Mesothelial cell of epicardium (in vitro differentiated cells): ENCODE results near the gene RAP1B. TPM values are rescaled to one million over a fixed set of nuclear protein-coding genes. Genes with fewer than 3 reads are reported as not detected.
A peak's percentile ranks its signal among the peaks of the same experiment; 100 is the strongest.

ENCODE experiments used
- DNase-seq, 2 experiments: peaks; one replicate each; pipeline ENCODE4 v3.0.0; 2021; ENCODE audit warnings: low spot score in 2 of 2; ENCODE audit not compliant: unreplicated experiment in 2 of 2
- H3K27ac Mint-ChIP-seq: 2 replicates; pipeline ENCODE4 v1.8.0; 2021; ENCODE audit warnings: mixed read lengths
- H3K27me3 Mint-ChIP-seq: 2 replicates; pipeline ENCODE4 v1.8.0; 2021; ENCODE audit warnings: low read depth, mixed read lengths
- H3K36me3 Mint-ChIP-seq: 2 replicates; pipeline ENCODE4 v1.8.0; 2021; ENCODE audit warnings: mixed read lengths
- H3K4me1 Mint-ChIP-seq: 2 replicates; pipeline ENCODE4 v1.8.0; 2021; ENCODE audit warnings: mixed read lengths
- H3K4me3 Mint-ChIP-seq: 2 replicates; pipeline ENCODE4 v1.8.0; 2021; ENCODE audit warnings: mild to moderate bottlenecking, moderate library complexity, mixed read lengths
- H3K9me3 Mint-ChIP-seq: 2 replicates; pipeline ENCODE4 v1.8.0; 2021; ENCODE audit warnings: mixed read lengths
- total RNA-seq: library from RNA; stranded (reverse); gene quantifications from 3 replicates; pipeline ENCODE4 v1.2.1, GENCODE V29; 2021
- TF ChIP-seq, protein P1 (sequence below): fragments of 200-600 bp; sonication (generic); IDR thresholded peaks from one replicate; pipeline ENCODE4 v1.5.0; 2021; ENCODE audit warnings: antibody characterized with exemption; ENCODE audit not compliant: unreplicated experiment

RAP1B gene
- total RNA-seq, result 107 to 114 TPM (median 110 TPM) in 3 replicates

DNA sequence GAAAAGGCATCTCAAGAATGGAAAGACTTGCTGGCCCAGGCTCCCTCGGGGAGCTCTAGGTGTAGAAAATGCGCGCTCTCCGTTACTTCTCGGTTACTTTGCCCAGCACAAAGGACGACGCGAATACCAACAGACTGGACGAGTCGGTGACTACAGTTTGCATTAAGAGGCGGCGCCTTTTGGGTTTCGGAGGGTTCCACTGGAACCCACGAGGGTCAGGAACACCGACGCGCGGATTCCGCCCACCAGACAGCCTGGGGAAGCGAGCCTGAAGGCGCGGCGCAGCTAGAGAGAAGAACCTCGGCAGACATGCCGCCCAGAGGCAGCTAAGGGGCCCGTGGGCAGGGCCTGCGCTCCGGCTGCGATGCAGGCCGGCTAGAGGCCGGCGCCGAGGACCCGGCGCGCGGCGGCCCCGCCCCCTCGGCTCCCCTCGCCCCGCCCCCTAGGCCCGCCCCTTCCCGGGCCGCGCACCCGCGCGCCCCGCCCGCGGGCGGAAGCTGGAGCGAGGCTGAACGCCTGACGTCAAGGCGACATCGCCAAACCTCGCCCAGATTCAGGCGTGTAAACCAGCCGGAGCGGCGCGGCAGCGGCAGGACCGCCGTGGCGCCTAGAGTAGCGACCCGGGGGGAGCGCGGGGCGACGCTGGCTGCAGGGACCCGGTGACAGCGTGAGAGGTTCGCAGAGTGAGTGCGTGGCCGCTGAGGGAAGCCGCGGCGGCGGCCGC, at the start of gene RAP1B:
Gene RAP1B (plus strand): TSS at position 530 of the 724 bp plus-strand sequence. CDS start 37,826 bp downstream, outside the sequence.
- H3K4me1 Mint-ChIP-seq, result peaks cover 50% of the 10 kb centered on the region
- TF ChIP-seq, protein P1, sequence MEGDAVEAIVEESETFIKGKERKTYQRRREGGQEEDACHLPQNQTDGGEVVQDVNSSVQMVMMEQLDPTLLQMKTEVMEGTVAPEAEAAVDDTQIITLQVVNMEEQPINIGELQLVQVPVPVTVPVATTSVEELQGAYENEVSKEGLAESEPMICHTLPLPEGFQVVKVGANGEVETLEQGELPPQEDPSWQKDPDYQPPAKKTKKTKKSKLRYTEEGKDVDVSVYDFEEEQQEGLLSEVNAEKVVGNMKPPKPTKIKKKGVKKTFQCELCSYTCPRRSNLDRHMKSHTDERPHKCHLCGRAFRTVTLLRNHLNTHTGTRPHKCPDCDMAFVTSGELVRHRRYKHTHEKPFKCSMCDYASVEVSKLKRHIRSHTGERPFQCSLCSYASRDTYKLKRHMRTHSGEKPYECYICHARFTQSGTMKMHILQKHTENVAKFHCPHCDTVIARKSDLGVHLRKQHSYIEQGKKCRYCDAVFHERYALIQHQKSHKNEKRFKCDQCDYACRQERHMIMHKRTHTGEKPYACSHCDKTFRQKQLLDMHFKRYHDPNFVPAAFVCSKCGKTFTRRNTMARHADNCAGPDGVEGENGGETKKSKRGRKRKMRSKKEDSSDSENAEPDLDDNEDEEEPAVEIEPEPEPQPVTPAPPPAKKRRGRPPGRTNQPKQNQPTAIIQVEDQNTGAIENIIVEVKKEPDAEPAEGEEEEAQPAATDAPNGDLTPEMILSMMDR, result no peak
- peak within 1 kb of the TSS; percentile 94 for H3K4me3 Mint-ChIP-seq
- no peaks in the 10 kb centered on the region for H3K27me3 Mint-ChIP-seq
- peak within 1 kb of the TSS; percentile 100 for H3K27ac Mint-ChIP-seq
- peak; percentile 84 to 88 for DNase-seq
- H3K36me3 Mint-ChIP-seq, result no peaks in the 10 kb centered on the region
- H3K9me3 Mint-ChIP-seq, result no peaks in the 10 kb centered on the region

DNA sequence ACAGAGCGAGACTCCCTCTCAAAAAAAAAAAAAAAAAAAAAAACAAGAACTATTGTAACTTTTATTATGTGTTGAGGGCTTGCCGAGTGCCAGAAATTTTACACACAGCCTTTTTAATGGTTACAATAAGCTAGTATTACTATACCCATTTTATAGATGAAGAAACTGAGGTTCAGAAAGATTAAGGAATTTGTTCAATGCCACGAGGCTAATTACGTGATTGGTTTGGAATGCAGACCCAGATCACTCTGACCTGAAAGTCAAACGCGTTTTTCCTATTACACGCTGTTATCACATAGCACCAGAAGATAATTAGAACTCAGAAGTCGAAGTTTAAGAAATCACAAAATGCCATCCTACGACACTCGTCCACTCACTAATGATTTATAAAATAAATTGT, 48.9 kb upstream of the RAP1B start:
- no peaks in the 10 kb centered on the region for H3K27me3 Mint-ChIP-seq
- H3K9me3 Mint-ChIP-seq, result no peaks in the 10 kb centered on the region
- no peak overlapping the region for H3K4me3 Mint-ChIP-seq
- no peak overlapping the region for H3K27ac Mint-ChIP-seq
- no peaks in the 10 kb centered on the region for H3K36me3 Mint-ChIP-seq
- H3K4me1 Mint-ChIP-seq, result peaks cover 23% of the 10 kb centered on the region
- DNase-seq, result no peak
- TF ChIP-seq, protein P1, result no peak

DNA sequence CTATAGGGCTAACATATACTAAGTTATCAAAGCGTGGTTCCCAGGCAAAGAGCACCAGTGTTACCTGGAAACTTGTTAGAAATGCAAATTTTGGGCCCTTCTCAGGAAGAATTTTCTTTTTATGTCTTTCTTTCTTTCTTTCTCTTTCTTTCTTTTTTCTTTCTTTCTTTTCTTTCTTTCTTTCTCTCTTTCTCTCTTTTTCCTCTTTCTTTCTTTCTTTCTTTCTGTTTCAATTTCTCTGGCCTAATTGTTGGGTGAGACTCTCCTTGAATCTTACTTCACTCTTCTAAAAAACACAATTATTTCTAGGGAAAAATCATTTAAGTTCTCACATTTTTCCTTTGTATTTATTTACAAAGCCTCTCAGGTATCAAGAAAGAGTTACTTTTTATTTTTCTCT, 46.5 kb upstream of the RAP1B start:
- TF ChIP-seq, protein P1, result no peak
- H3K27ac Mint-ChIP-seq, result no peak overlapping the region
- H3K9me3 Mint-ChIP-seq, result no peaks in the 10 kb centered on the region

DNA sequence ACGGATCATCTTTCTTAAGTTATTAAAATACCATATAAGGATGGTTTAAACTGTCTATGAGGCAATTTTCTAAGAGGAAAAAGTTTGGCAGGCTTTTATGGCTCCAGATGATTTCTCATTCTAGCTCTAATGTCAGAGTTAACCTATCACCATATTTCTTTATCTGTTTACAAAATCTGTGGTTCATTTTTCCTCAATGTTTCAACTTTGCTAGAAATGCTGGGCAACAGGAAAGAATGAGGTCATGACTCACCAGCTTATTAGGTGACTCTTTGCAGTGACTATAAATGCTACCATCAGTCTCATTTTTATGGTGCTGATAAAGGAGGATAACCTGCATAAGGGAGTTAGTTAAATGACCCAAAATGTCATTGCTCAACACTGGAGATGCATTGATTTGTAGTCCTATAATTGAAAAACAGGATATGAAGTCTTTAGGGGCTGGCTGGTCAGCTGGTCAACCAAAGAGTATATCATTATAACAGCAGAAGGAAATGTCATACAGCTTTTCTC, 45.3 kb upstream of the RAP1B start:
- H3K36me3 Mint-ChIP-seq, result no peaks in the 10 kb centered on the region
- H3K9me3 Mint-ChIP-seq, result no peaks in the 10 kb centered on the region

More for the DNA sequence above, 46.5 kb upstream of the RAP1B start:
- Mint-ChIP-seq H3K36me3 (no peaks in the 10 kb centered on the region), H3K4me3 (no peak overlapping the region), H3K27me3 (no peaks in the 10 kb centered on the region), H3K4me1 (peaks cover 17% of the 10 kb centered on the region)
- DNase-seq, result no peak

DNA sequence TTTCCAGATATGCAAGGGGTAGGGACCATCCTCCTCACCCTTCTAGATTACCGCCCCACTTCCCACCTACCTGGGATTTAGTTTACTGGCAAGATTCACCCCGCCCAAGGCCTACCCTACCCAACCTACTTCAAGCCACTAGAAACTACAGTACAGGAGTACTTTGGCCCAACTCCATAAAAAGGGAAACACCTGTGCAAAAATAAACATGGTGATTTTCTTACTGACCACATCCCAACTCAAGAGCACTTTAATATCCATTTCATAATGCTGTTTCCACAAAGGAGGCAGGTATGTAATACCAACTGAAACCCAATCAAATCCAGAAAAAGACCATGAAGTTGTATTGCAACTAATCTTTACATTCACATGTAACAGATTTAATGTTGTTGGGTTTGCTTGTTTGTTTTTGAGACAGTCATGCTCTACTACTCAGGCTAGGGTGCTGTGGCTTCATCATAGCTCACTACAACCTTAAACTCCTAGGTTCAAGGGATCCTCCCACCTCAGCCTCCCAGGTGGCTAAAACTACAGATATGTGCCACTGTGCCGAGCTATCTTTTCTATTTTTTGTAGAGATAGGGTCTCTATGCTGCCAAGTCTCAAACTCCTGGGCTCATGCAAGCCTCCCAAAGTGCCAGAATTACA, 41.7 kb upstream of the RAP1B start:
- Mint-ChIP-seq H3K36me3 (no peaks in the 10 kb centered on the region), H3K27me3 (no peaks in the 10 kb centered on the region), H3K9me3 (no peaks in the 10 kb centered on the region), H3K4me1 (peaks cover 14% of the 10 kb centered on the region), H3K27ac (no peak overlapping the region), H3K4me3 (no peak overlapping the region)
- DNase-seq, result no peak
- TF ChIP-seq, protein P1, result no peak

More for the DNA sequence above, 45.3 kb upstream of the RAP1B start:
- TF ChIP-seq, protein P1, result no peak
- H3K4me1 Mint-ChIP-seq, result peaks cover 13% of the 10 kb centered on the region
- no peak overlapping the region for H3K4me3 Mint-ChIP-seq
- H3K27me3 Mint-ChIP-seq, result no peaks in the 10 kb centered on the region
- no peak for DNase-seq
- peak overlapping the region; percentile 37 for H3K27ac Mint-ChIP-seq
